Upper lobe of left lung (tissue), 4 donors: Measurements from ENCODE around the gene EPHA2.

Experiments
- CTCF ChIP-seq, 6 experiments: fragments of 450-650 bp in 4 of 6; fragments of 200-600 bp in 2 of 6; sonication (generic) in 2 of 6; IDR thresholded peaks; one replicate each; pipeline ENCODE4 v1.5.1; 2016 to 2019; ENCODE audit warnings: antibody characterized with exemption in 6 of 6
- EP300 ChIP-seq, 4 donors: sonication (generic); formaldehyde crosslinking; IDR thresholded peaks; one replicate each; pipeline ENCODE4 v1.5.1; 2017; ENCODE audit warnings: antibody characterized with exemption in 4 of 4, control low read depth in 2 of 4
- POLR2A ChIP-seq, 4 donors: fragments of 450-650 bp; IDR thresholded peaks; one replicate each; pipeline ENCODE4 v1.5.1; 2016 to 2017; ENCODE audit warnings: antibody characterized with exemption in 4 of 4, mild to moderate bottlenecking in 2 of 4
- POLR2AphosphoS5 ChIP-seq, 2 donors: sonication (generic); formaldehyde crosslinking; IDR thresholded peaks; one replicate each; pipeline ENCODE4 v1.5.1; 2017; ENCODE audit warnings: antibody characterized with exemption in 2 of 2

- no peak for TF ChIP-seq POLR2AphosphoS5 (IDR thresholded peaks at IDR 0.05)
- no peak for TF ChIP-seq CTCF (IDR thresholded peaks at IDR 0.05)
- no peak for TF ChIP-seq POLR2A (IDR thresholded peaks at IDR 0.05)
- no peak for TF ChIP-seq EP300 (IDR thresholded peaks at IDR 0.05)
These were observed 6.0 kb downstream of the EPHA2 start for GRCh38 chr1:16149702-16150488.
